GM12892 (cell line): ENCODE measurements around the gene HEPN1.

Experiments
- POLR2A ChIP-seq: IDR thresholded peaks from 2 replicates; pipeline ENCODE4 v1.6.1; 2011; ENCODE audit warnings: low read depth, low read length, control low read depth
- POLR2AphosphoS5 ChIP-seq: IDR thresholded peaks from 2 replicates; pipeline ENCODE4 v1.6.1; 2011; ENCODE audit warnings: low read depth, low read length, control low read depth

DNA sequence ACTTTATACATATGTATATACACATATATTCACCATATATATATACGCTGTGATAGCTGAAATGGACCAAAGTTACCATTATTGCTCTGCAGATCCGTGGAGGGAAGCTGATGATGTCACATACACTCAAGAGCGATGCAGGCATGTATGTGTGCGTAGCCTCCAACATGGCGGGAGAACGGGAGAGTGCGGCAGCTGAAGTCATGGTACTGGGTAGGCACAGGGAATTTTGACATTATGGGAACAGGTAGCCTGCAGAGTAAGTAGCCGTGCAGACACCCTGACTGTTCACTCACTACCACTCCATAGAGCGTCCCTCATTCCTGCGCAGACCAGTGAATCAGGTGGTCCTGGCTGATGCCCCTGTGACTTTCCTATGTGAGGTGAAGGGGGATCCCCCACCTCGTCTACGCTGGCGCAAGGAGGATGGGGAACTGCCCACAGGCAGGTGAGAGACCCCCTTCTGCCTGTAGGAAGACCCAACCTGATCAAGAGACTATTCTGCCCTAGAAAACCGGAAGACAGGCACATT is 49.1 kb upstream of the HEPN1 start:
- TF ChIP-seq POLR2A, result no peak
- TF ChIP-seq POLR2AphosphoS5, result no peak
